Activated CD8-positive, alpha-beta memory T cell treated with anti-CD3 and anti-CD28 coated beads for 48 hours (primary cell): ENCODE measurements around the gene UBE2E2.

Source experiments
- DNase-seq, 3 experiments: peaks; one replicate each; pipeline ENCODE4 v3.0.0-alpha.2; 2020; ENCODE audit warnings: low read depth in 2 of 3, low spot score in 2 of 3

UBE2E2 gene

DNA sequence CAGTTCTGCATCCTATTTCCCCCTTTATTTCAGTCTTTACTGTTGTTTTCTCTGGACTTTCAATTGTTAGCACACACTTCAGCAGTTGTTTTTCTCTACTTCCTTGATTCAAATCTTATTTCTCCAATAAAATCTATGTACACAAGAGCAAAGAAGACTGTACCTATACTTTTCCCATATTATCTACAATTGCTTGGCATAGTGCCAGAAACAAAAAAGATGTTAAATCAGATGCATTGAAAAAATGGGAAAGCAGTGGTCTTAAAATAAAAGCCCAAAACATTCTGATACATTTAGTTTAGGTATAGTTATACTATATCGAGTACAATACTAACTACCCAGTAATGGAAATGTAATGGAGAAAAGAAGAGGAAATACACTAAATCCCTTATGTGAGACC is 265.1 kb downstream of the UBE2E2 start:
- DNase-seq, result no peak

DNA sequence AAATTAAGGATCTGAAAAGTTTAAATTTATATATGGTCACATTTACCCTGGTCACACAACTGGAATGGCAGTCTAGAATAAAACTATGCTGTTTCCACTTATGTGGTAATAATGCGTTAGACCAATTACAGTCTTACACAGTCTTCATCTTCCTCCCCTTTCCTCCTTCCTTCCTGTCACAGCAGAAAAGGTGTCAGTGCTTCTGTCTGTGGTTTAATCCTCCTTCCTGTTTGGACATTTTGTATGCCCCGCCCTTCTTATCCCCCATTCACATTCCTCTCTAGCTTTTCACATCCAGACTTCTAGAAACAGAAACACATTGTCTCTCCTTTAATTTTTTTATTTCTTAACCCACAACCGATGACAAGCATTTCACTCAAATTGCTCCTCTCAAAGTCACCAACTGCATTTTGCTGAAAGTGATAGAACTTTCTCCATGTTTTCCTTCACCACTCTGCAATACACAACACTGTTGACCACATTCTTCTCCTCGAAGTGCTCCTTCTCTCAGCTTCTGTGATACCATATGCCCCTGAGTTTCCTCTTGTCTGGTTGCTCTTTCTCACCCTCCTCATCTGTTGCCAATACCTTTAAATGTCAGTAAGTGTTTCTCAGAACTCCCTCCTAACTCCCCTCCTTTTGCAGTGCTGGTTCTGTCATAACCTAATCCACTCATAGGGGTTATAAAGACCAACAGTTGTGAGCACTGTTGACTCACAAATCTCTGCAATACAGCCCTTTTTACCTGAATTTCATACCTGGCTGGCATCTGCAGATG is 271.6 kb downstream of the UBE2E2 start:
- no peak for DNase-seq

DNA sequence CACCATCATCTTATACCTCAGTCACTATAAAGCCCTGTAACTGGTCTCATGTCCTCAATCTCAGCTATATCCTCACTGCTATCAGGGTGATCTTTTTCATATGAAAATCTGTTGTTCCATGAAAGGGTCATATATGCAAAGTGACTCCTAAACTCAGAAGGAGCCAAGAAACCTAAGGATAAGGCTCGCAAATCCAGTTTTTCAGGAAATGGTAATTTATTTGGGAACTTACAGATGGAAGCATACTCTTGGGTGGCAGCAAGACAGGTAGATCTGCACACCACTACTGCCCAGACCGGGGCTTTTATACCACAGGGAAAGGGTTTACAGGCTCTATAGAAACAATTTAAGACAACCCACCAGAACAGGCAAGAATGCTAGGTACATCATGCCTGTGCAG is 272.3 kb downstream of the UBE2E2 start:
- no peak for DNase-seq

DNA sequence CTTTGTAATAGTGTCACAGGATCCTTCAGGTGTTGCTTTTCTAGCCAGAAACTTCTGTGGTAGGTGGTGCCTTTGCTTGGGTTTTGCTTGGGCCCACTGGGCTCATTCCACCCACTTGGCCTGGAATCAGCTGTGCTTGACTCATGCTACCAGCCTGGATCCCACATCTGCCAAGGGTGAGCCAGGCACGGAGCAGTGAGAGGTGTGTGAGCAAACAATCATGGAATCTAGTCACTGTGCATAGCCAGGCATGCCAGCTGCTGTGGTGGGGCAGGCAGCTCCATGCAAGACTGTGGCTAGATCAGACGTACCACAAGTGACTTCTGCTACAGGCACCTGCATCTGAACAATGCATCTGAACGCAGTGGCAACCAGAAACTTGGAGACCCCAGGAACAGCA is 275.9 kb downstream of the UBE2E2 start:
- no peak for DNase-seq

DNA sequence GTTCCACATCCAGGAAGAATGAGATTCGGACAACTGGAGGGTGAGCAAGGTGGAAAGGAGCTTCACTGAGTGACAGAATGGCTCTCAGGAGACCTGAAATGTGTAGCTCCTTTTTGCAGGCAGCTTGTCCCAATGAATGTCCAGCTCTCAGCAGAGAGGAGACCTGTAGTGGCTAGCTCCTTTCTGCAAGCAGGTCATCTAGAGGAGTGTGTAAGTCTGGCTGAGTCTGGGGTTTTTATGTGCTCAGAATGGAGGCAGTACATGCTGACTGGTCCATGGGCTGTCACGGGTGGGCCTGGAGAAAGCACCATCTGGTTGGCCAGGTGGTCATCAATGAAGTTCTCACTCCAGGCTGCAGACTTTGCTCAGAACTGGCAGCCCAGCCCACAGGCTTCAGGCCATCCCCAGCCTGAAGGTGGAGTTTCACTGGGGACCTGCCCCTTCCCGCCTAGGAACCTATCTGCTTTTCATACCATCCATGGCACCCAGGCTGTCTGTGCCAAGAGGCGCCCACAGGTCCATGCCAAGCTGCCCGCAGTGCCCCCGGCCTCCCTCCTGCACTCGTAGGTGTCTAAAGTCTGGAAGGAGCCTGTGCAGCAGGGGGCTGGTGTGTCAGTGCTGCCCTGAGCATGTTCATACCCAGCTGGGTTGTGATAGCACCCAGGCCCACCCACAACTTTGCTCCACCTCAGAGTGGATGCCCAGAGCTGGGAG is 276.6 kb downstream of the UBE2E2 start:
- DNase-seq, result no peak

DNA sequence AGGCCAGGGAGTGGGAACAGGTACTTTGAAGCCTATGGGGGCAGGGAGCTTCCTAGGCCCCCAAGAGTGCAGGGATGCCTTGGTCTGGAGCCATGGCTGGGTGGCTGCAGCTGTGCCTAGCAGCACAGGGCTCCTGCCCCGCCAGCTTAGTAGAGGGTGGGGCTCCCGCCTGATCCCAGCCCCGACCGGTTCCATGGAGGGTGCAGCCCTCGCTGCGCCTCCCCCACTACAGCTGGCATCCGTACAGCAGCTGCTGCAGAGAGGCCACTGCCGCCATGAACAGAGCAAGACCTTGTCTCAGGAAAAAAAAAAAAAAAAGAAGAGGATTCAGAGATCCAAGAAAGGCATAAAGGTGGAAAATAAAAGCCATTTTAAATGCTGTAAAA is 277.2 kb downstream of the UBE2E2 start:
- DNase-seq, result no peak

DNA sequence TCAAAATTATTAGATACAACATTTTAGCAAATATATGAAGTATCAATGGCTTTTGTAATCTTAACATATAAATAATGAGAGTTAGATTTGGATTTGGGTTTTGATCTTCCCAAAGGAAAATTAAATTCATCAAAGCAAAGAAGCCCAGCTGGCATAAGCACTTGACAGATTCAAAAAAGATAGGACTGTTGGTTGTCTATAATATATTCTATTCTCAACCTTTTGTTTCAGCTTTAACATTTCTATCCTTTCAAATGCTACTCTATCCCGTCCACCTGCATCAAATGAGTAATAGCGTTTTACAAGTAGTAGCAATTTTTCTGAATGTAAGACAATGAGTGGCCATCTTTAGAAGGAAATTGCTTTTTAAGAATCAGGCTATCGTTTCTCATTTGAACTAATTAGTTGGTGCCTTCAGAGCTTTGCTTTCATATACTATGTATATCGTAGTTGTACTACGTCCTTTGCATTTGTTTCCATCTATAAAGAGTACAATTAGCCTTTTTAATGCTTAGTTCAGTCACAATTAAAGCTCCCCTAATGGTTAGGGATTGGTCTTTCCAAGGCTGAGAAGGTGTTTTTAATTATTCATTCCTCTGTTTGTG is 278.0 kb downstream of the UBE2E2 start:
- DNase-seq, result no peak

DNA sequence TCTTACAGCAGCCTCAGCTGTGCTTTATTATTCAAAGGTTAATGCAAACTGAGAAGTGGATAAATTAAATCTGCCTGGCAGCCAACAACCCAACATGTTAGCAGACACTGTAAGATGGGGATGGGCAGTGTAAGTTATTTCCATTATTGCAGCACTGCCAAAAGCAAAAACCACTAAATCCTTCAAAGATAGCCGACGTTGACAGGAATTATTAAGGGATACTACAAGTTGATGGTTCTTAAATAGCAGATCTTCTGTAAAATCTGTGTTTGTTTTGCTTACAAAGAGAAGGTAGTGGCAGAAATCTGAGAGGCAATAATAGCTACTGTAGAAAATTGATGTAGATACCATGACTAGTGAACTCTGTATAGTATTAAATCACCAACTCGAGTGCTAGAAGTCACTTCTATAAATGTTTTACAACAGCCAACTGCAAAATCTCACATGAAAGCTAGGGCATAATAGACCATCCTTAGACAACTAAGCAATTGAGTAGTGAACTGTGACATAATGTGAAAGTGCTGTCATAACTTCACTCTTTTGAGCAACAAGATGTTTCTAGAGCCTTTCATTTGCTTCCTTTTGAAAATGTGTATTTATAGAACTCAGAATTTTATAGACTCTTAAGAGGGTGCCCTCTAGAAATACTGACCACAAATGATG is 278.6 kb downstream of the UBE2E2 start:
- DNase-seq, result no peak

DNA sequence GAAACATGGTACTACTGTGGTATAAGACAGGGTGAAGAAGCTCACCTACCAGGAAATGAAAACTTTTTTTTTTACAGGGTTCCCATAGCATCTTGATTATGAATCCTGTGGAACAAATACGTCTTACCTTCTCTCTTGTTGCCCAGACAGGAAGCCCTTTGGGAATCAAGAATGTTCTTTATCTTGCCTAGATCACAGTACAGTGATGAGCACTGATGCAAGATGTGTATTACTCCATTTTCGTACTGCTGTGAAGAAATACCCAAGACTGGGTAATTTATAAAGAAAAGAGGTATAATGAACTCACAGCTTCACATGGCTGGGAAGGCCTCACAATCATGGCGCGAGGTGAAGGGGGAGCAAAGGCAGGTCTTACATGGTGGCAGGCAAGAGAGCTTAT is 281.3 kb downstream of the UBE2E2 start:
- no peak for DNase-seq

DNA sequence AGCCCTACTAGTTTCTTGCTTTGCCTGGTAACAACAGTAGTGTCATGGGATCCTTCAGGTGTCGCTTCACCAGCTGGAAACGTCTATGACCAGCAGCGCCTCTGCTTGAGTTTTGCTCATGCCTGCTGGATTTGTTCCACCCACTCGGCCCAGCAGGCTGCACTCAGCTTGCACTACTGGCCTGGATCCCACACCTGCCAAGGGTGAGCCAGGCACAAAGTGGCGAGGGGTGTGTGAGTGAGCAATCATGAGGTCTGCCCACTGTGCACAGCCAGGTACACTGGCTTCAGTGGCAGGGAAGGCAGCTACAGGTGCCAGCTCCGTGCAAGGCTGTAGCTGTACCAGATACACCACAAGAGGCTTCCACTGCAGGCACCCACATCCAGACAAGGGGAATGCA is 282.8 kb downstream of the UBE2E2 start:
- no peak for DNase-seq

DNA sequence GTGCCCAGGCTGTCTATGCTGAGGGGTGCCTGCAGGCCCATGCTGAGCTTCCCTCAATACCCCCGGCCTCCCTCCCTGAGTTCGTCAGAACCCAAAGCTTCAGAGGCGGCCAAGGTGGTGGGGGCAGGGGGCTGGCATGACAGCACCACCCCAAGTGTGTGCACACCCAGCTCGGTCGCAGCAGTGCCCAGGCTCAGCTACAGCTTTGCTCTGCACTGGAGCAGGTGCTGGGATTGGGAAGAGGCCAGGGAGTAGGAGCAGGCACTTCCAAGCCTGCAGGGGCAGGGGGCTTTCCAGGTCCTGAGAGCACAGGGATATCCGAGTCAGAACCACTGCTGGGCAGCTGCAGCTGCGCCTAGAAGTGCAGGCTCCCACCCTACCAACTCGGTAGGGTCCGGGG is 283.9 kb downstream of the UBE2E2 start:
- DNase-seq, result no peak

DNA sequence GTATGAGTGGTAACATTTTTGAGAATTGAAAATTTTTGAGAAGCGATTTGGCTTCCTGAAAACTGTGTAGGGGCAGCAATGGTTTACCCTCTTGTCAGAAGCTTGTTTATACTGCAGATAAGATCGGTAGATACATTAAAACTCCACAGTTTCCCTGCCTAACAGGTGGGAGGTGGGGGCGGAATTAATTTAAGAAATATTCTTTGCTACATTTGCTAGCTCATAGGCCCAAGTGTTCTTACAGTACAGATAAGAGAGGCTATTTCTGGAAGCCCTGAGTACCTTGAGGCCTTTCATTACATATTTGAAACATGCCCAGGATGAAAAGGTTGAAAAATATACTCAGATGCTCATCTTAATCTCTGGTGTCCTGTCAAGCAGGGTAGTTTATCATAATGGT is 285.5 kb downstream of the UBE2E2 start:
- no peak for DNase-seq

DNA sequence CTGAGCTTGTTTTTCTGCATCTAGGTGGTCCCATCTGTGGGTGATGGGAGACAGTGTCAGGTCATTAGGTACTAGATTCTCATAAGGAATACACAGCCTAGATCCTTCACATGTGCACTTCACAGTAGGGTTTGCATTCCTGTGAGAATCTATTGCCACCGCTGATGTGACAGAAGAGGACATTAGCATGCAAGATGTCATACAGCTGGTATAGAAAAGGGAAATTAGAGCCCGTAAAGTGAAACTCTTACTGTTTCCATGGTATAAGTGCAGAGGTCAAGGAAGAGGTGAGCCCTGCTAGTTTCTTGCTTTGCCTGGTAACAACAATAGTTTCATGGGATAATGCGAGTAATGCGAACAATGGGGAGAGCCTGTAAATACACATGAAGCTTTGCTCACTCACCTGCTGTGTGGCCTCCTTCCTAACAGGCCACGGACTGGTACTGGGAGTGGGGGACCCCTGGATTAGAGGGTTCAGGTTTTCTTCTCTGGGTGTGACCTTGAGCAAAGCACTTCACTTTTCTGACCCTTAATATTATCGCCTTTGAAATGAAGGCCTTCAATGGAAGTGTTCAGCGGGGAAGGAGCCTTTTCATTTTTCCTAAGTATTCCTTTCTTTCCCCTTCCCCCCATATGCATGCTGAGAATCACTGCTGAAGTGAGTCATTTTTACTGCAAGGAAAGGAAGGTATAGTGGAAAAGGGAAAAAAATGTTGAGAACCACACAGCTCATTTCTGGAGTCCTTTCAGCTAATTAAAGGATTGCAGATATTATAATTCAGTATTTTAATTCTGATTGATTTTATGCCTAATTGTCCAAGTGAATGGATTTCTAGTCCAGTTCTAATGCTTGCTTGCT is 286.4 kb downstream of the UBE2E2 start:
- DNase-seq, result no peak

DNA sequence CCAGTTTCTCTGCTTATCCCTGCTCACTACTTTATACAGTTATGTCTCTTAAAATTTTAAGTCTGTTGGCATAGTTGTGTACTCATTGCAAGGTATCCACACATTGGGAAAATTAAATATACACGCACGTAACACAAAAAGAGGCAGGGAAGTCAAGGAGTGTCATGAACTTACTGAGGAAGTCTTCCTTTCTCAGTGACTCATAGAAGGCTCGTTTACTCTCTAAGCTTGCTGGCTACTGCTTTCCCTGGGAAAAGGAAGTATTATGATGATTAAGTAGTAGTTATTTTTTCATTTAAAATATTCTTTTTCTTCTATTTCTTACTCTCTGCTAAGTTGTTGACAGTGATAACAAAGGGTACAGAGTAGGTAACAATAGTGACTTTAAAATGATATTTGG is 287.3 kb downstream of the UBE2E2 start:
- no peak for DNase-seq

DNA sequence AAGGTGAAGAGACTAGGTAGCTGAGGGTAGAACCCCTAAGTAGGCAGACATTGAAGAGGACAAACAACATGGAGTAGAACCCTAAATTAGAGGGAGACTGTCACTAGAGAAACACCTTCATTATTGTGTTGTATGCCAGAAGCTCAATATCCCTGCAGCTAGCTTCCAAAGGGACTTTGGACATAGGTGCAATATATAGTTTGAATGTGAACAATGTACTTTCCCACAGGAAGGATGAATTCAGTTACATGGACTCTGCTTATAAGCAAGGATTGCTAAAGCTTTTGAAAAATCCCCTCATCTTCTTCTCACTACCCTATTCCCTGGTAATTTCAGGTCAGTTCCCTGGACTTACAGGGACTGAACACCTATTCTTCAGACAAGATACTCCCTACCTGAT is 288.9 kb downstream of the UBE2E2 start:
- DNase-seq, result no peak

DNA sequence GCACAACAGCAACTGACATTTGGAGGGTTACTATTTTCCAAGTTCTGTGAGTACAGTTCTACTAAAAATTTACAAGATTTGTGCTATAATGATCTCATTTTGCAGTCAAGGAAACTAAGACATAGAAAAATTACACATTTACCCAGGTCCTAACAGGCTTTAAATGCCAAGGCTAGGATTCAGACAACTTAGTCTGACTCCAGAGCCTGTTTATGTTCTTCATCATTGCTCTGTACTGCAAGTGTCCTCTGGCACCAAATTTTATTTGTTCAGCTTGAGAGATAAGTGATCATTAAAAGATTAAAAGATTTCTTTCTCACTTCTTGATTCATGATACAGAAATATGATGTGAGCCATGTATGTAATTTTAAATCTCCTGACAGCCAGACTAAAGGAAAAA is 290.8 kb downstream of the UBE2E2 start:
- DNase-seq, result no peak

DNA sequence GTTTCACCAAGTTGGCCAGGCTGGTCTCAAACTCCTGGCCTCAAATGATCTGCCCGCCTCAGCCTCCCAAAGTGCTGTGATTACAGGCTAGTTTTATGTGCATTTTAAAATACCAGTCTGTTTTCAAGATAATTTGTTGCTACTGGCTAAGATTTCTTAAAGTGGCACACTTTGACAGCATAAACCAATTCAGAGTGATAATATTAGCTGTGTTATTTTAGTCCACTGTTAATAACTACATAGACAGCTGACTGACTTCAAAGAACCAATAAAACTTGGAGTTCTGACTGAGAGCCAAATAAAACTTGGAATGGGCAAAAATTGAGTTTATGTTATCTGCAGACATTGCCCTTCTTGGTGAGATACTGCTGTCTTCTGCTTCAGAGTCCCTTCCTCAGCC is 291.8 kb downstream of the UBE2E2 start:
- no peak for DNase-seq

DNA sequence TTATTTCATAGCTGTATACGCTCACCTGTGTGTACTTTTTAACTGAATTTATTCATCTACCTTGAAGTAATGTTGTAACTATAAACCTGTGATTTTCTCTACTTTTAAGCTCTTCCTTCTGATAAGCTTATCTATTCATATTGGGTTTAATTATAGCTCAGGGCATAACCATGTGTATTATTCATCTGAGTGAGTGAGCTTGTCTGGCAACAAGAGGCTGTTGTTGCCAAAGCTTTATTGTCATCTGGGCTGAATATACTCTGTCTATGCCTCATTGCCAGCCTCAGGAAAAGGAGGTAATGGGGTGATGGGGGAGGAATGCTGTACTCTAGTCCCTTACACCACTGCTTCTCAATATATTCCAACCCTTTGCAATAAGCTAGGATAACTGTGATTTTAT is 292.4 kb downstream of the UBE2E2 start:
- no peak for DNase-seq

DNA sequence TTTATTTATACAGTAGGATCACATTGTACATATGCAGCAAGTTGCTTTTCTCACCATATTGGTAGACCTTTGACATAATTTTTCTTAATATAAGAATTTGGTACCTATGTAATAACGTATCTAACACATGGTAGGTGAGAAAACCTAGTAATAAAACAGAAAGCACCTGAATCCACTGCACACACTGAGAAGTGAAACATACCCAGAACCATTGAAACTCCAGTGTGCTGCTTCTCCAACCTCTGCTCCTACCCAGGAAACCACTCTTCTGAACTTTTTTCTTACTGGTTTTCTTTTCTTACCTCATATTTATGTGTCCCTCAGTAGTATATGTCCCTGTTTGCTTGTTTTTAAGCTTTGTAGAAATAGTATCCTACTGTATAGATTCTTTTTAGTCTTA is 293.0 kb downstream of the UBE2E2 start:
- DNase-seq, result no peak

DNA sequence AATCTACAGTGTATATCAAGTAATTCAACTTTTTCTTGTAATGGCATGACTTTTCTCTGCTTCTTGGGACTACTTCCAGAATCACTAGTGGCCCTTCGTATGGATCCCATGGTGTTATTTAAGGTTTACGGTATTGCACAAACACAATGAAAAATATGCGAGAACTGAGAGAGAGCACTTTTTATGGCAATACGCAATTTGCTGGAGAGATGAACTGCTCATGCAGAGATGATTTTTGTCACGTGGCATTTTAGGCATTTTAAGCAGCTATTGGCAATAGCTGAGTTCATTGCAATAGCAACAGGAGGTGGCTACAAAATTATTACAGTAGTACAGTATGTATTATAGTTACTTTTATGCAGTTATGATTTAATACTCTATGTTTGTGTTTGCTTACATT is 294.0 kb downstream of the UBE2E2 start:
- no peak for DNase-seq

DNA sequence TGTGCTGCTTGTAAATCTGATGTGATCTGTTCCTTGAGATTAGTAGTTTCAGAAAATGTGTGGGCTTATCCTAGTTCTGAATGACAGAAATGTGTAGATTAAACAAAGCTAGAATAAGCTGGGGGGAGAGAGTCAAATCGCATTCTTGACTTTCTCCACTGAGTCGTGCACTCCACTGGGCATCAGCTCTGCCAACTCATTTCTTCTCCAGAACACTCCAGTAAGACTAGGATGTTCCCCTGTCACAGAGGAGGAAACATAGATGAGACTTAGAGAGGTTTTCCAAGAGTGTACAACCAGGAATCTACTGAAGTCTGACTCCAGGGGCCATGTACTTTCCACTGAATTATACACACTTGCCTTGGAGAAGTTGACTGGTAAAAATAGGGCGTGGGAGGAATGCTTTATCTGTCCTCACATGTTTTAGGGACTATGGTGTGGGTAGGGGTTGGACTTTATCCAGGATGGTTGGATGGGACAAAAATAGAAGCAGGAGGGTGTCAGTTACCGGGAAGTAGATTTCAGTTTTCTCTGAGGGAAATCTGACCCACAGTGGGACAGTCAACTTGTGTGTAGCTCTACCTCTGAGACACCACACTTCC is 298.2 kb downstream of the UBE2E2 start:
- no peak for DNase-seq
